SIG-M5 (cell line): ENCODE results near the gene LILRA5.
"Not testable (repeated sequence)": the region's sequence is repeated elsewhere in the genome, so short reads cannot be mapped to it uniquely, and the experiment has no call there.

Source experiments
- DNase-seq: peaks from one replicate; lab custom pipeline; 2025; lab: John Stamatoyannopoulos, UW

LILRA5 gene

GRCh38 chr19:54302257-54302656 lies 10.7 kb downstream of the LILRA5 start:
- no peak for DNase-seq

GRCh38 chr19:54299515-54299914 lies 13.5 kb downstream of the LILRA5 start:
- DNase-seq: no peak

DNA sequence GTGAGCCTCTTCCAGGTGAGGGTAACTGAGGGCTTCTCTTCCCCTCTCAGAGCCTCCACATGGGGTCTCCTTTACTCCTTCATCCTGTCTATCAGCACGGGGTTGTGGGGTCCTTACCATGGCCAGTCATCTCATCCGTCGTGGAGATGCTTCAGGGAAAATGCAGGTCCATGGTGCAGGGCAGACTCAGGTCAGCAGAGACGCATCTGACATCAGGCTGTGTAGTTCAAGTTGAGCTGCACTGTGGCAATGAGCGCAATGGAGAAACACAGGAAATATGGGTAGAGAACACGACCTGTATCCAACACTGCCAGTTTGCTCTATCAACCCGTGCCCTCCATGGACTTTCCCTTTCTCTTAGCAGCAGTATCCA lies 13.9 kb downstream of the LILRA5 start:
- DNase-seq: no peak

DNA sequence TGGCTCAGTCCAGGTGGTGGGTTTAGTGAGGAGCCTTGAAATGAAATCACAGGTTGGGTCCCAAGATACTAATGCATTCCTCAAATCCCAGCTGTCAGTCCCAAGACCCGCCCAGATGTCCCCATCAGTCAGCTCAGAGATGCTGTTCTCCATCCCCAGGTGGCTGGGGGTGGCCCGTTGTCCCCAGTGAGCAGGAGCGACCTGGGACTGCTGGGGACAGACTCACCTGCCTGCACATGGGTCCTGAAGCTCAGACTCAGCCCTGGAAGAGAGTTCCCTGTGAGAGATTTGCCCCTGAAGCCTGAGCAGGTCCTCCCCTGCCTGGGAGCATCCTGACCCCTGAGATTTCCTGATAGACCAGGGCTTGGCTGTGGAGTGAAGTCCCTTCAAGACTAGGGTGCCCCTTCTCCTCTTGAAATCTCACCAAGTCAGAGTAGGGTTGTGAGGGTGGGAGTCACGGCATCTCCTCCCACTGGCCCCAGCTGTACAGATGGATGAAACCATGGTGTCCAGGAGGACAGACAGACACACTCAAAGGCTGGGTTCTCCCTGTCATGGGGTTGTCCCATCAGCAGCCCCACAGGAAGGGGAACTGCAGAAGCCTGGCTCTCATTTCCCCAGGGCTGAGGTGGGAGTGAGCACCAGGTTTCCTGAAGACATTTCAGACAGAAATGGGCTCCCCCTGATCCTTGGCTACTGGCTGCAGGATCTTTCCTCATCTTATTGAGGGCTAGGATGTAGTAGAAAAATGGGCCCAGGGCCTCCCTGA lies 14.4 kb downstream of the LILRA5 start:
- no peak for DNase-seq

DNA sequence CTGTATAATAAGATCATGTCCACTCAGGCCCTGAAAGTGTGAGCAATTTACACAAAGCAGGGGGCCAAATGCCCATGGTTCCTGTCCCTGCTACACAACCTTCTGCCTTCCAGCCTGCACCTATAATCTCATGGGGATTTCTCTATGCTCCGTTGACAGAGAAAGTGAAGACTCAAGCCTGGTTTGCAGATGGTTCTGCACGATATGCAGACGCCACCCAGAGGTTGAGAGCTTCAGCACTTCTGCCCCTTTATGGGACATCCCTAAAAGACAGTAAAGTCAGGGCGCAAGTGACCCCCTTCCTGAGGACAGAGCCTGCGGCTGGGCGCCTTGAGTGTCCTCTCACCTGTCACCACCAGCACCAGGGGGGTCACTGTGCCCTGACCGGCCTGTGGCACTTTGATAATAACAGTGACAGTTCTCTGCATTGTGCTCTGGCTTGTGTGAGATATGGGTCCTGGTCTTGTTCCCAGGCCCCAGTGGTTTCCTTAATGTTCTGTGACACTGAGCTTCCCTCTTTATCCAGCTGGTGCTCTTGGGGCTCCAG lies 15.1 kb downstream of the LILRA5 start:
- DNase-seq: no peak

DNA sequence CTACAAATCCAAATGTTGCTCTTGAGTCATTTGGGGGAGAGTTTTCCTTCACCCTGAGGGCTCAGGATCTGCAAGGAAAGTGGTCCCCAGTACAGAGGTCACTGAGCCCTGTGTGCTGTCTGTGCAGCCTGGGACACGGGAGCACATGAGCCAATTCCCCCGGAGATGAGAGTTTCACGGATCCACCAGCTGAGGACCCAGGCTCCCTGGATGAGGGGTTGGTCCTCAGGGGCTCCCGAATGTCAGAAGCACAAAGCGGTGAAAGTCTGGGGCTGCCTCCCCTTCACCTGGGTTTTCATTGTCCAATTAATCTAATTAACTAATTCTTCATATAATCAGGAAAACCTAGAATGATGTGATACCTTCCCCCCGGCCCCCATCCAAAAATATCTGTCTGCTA lies 18.4 kb downstream of the LILRA5 start:
- DNase-seq: no peak

- DNase-seq: not testable (repeated sequence)
These were observed 23.8 kb downstream of the LILRA5 start for GRCh38 chr19:54289160-54289559.

- no peak for DNase-seq
These were observed 25.5 kb downstream of the LILRA5 start for GRCh38 chr19:54287456-54287855.

GRCh38 chr19:54286283-54286682 lies 26.7 kb downstream of the LILRA5 start:
- DNase-seq: not testable (repeated sequence)

DNA sequence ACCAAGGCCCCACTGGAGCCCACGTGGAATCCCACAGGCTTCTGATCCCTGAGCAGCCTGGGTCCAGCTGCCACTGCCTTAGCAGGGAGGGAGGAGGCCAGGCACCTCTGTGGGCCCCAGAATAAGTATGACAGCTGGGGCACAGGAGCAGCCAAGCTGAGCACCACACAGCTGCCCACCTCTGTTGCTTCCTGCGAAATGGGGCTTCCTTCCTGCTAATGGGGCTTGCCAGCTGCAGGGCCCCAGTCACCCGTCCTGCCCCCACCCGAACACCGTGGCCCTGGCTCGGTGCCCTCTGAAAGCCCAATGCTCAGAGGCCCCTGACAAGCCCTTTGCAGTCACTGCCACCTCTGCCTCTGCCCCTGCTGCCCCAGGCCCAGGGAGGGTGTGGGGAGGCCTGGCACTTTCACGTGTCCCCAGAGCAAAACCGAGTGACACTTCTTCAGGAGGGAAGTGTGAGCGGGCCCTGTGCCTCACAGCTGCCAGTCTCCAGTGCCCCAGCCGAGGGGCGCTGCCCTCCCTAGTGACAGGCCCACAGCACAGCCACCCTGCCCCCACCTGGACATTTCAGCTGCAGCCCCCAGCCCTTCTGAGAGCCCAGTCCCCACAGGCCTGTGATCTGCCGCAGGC lies 27.4 kb downstream of the LILRA5 start:
- not testable (repeated sequence) for DNase-seq

DNA sequence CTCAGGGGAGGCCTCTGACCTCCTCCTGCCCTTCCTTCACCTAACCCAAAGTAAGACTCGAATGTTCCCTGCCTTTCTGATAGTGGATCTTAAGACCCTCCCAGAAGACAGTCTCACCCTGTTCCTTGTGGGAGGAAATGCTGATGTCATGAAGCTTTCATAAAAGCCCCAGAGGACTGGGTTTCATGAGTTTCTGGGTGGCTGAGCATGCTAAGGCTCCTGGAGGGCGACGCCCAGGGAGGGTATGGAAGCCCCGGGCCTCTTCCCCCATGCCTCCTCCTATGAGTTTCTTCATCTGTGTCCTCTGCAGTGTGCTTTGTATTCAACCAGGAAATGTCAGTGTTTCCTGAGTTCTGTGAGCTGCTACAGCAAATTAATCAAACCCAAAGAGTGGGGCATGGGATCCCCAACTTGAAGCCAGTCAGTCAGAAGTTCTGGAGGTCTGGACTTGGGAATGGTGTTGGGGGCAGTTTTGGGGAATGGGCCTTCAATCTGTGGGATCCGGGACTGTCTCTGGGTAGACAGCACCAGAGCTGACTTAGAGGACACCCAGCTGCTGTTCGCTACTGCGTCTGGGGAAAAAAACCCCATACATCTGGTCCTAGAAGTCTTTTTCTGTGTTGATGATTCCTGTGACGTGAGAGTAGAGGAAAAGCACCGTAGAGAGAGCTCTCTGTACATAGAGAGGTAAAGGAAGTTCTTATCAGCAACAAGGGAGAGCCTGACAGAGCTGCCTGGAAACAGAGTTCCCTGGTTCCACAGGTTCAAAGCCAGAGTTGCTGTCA lies 30.1 kb downstream of the LILRA5 start:
- DNase-seq: no peak

DNA sequence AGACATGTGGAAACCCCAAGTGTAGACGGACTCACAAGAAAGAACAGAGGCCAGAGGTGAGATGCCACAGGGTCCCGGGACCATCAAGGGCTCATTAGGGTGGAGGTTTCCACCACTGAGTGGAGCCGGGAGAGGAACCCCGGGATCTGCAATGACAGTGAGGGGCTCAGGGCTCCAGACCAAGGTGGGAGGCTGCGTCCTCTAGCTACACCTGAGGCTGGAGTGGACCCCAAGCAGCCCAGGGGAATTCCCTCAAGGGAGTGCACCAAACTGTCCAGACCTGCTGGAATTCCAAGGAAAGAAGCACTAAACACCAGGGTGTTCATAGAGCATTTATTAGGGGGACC lies 31.3 kb downstream of the LILRA5 start:
- not testable (repeated sequence) for DNase-seq

DNA sequence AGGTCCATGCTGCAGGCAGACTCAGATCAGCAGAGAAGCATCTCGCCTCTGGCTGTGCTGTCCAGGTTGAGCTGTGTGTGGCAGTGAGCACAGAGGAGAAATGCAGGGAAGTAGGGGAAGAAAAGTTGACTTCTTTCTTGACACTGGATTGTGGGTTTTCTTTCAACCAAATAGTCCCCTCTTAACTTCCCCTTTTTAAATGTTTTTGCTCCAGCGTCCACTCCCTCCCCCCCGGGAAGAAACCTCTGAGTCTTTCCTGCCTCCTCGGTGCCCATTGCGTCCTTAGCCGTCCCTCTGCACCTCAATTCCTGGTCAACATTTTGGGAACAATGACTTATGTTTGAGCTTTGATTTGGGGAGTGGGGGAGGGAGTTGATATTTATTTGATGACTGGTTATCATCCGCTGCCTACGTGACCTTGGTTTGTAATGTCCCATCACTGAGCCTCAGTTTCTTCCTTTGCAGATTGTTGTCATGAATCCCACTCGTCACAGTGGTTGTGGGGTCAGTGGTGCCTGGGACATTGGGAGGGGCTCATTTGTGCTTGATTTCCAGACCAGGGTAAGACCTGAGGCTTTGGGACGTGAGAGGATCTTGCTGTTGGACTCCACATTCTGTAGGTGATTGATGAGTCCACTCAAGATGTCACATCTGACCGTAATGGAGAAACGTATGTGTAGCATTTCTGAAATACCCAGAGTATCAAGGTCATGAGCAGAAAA lies 31.8 kb downstream of the LILRA5 start, which contains the start of gene LILRB2:
Gene LILRB2 (minus strand): TSS at position 104 of the 722 bp plus-strand sequence. CDS start 614 bp downstream, outside the sequence.
- DNase-seq: no peak

- DNase-seq: not testable (repeated sequence)
These were observed 32.5 kb downstream of the LILRA5 start for GRCh38 chr19:54280441-54280840.

GRCh38 chr19:54280025-54280424 lies 32.9 kb downstream of the LILRA5 start:
- not testable (repeated sequence) for DNase-seq

GRCh38 chr19:54279406-54279962 lies 33.5 kb downstream of the LILRA5 start:
- no peak for DNase-seq

DNA sequence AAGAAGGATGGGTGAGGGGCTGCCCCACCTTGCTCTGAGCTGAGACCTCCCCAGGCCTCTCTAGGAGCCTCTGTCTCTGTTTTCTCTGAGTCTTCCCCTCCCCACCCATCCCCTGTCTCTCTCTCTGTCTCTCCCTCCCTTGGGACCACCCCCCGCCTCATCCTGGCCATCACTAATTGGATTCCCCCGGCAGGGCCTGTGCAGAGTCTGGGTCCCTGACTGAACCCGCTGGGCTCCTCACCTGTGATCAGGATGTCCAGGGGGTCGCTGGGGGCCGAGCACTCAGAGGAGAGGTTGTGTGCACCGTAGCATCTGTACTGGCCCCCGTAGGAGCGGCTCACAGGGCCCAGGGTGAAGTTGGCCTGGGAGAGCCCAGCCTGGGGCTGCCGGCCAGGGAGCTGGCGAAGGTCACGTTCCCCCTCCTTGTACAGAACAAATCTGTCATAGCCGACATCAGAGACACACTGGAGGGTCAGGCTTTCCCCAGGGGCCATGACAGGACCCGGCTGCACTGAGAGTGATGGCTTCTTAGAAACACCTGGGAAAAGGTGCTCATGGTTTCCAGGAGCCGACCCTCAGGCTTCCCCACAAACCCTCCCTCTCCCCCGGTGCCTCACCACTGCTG lies 34.3 kb downstream of the LILRA5 start:
- not testable (repeated sequence) for DNase-seq

GRCh38 chr19:54278056-54278455 lies 34.9 kb downstream of the LILRA5 start:
- DNase-seq: not testable (repeated sequence)

DNA sequence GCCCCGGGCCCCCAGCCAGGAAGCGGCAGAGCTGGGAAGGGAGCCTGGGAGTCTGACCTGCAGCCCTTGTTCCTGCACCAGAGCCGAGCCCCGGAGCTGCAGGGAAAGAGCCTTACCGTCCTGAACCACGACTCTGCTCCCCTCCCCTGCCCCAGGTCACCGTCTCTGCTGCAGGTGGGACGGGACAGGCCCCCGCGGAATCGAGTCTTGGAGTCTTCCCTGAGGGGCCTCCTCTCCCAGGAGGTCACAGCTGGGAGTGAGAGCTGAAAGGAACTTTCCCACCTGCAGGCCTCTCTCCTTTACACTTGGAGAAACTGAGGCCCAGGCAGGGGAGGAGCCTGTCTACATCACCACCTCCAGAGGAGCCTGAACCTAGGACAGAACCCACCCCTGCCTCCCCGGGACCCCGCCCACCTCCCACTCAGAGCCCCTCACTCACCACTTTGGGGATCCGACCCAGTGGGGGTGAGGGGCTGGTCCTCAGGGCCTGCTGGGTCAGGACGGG lies 35.8 kb downstream of the LILRA5 start:
- not testable (repeated sequence) for DNase-seq

DNA sequence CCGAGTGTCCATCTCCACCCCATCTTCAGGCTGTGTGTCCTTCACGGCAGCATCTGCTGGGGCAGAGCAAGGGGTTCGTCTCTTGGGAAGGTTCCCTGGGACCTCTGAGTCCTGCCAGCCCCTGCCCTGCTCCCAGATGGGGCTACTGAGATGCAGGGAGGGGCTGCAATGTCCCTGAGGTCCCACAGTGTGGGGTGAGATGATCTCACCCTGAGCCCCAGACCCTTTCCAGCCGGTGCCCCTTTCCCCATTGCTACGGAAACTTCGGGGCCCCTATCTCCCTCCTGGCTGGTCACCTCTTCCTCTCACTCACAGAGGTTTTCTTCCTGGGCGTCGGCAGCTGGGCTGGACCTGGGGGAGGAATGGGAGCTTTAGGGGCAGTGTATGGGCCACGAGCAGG lies 37.0 kb downstream of the LILRA5 start:
- no peak for DNase-seq

- not testable (repeated sequence) for DNase-seq
These were observed 38.5 kb downstream of the LILRA5 start for GRCh38 chr19:54274516-54274915.
